ENCODE data around the gene BMP7. TPM values are rescaled to one million over a fixed set of nuclear protein-coding genes. Genes with fewer than 3 reads are reported as not detected.
A peak's percentile ranks its signal among the peaks of the same experiment; 100 is the strongest.

BMP7 gene
- total and polyA plus RNA-seq, 2 experiments from 2014 or later = not detected

DNA sequence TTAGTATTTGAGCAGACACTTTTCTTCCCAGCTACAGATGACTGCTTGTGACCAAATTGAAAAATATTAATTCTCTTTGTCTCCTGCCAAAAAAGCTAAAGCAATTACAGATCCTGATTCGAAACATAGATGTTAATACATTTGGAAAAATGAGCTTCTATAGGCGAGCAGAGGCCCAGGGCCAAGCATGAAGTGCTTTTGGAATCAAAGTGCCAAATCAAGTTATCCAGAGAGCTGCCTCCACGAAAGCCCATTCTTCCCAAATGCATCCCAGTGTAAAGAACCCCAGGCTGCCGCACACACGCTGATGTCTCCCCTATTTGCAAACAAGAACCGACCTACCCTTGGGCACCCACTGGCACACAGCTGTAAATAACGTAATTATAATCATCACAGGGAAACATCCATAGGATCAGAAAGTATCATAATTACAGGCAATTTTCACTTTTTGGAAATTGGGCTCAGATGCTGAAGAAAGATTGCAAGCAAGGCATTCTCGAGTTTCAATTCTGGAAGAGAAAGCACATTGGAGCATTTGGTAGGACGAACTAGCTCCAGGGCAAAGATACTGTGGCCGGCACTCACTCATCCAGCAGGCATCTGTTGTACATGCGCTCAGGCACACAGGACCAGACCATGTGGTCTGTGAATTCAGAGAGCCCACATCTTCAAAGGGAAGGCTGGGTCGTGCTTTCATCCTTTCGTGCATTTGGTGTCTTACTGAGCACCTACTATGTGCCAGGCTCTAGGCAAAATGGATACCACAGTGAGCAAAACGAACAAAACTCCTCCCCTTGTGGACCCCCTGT is 45.9 kb downstream of the BMP7 start:
- no peak for TF ChIP-seq EZH2phosphoT487 (IDR thresholded peaks at IDR 0.05; ENCODE audit: insufficient read depth, low read depth)
- no peak overlapping the region for H3K4me2 ChIP-seq (ENCODE audit: unreplicated experiment)
- H3K9me2 ChIP-seq (ENCODE audit: insufficient read depth) = no peaks in the 10 kb centered on the region
- H2AFZ ChIP-seq = no peak overlapping the region
- no peaks in the 10 kb centered on the region for H3F3A ChIP-seq (ENCODE audit: insufficient read depth)
- in situ Hi-C loops (cut with MboI) = no loop called here
- H3K9ac ChIP-seq = no peak overlapping the region
- peaks cover 15% of the 10 kb centered on the region for H3K4me1 ChIP-seq (ENCODE audit: insufficient read depth)
- no peaks in the 10 kb centered on the region for H3K9me3 ChIP-seq (ENCODE audit: low read depth)
- H3K79me2 ChIP-seq (ENCODE audit: insufficient read depth) = no peaks in the 10 kb centered on the region
- WGBS, 2 experiments (ENCODE audit: low coverage in 1 of 2, low lambda C conversion rate in 2 of 2, missing lambda C conversion rate in 2 of 2) = 60 to 63% methylated on average over 14 of the region's 14 CpGs
- DNase-seq = peak; percentile 44
- no peaks in the 10 kb centered on the region for H4K20me1 ChIP-seq (ENCODE audit: insufficient read depth)
- H3K27me3 ChIP-seq (replicated peaks; ENCODE audit: insufficient read depth) = peaks cover 40% of the 10 kb centered on the region
- H3K27ac ChIP-seq = no peak overlapping the region
- no peaks in the 10 kb centered on the region for H3K36me3 ChIP-seq (ENCODE audit: low read depth)
- no peak overlapping the region for H3K4me3 ChIP-seq

- H2AFZ ChIP-seq = no peak overlapping the region
- in situ Hi-C loops (cut with MboI) = no loop called here
- H3F3A ChIP-seq (ENCODE audit: insufficient read depth) = no peaks in the 10 kb centered on the region
- TF ChIP-seq EZH2 (IDR thresholded peaks at IDR 0.05; ENCODE audit: insufficient read depth, poor library complexity, severe bottlenecking) (no peak), EZH2phosphoT487 (IDR thresholded peaks at IDR 0.05; ENCODE audit: insufficient read depth, low read depth) (no peak)
- DNase-seq = no peak
- H3K79me2 ChIP-seq (ENCODE audit: insufficient read depth) = no peaks in the 10 kb centered on the region
- H3K36me3 ChIP-seq (ENCODE audit: low read depth) = no peaks in the 10 kb centered on the region
- peaks cover 9% of the 10 kb centered on the region for H3K4me1 ChIP-seq (ENCODE audit: insufficient read depth)
- no peaks in the 10 kb centered on the region for H3K9me3 ChIP-seq (ENCODE audit: low read depth)
- H3K27me3 ChIP-seq (replicated peaks; ENCODE audit: insufficient read depth) = peaks cover 46% of the 10 kb centered on the region
- no peaks in the 10 kb centered on the region for H4K20me1 ChIP-seq (ENCODE audit: insufficient read depth)
- H3K9ac ChIP-seq = no peak overlapping the region
- H3K27ac ChIP-seq = no peak overlapping the region
- H3K4me2 ChIP-seq (ENCODE audit: unreplicated experiment) = no peak overlapping the region
- no peaks in the 10 kb centered on the region for H3K9me2 ChIP-seq (ENCODE audit: insufficient read depth)
- no peak overlapping the region for H3K4me3 ChIP-seq
- WGBS, 2 experiments (ENCODE audit: low coverage in 1 of 2, low lambda C conversion rate in 2 of 2, missing lambda C conversion rate in 2 of 2) = 71 to 76% methylated on average over 11 of the region's 11 CpGs
Measured at GRCh38 chr20:57219071-57219677, 47.3 kb downstream of the BMP7 start.

- no peak overlapping the region for H3K27ac ChIP-seq
- no peaks in the 10 kb centered on the region for H3K9me2 ChIP-seq (ENCODE audit: insufficient read depth)
- H3K36me3 ChIP-seq (ENCODE audit: low read depth) = no peaks in the 10 kb centered on the region
- no peaks in the 10 kb centered on the region for H3K9me3 ChIP-seq (ENCODE audit: low read depth)
- in situ Hi-C loops (cut with MboI) = no loop called here
- H3K4me1 ChIP-seq (ENCODE audit: insufficient read depth) = peaks cover 4% of the 10 kb centered on the region; the same call in 1 of the 2 replicates
- no peaks in the 10 kb centered on the region for H4K20me1 ChIP-seq (ENCODE audit: insufficient read depth)
- peaks cover 53% of the 10 kb centered on the region for H3K27me3 ChIP-seq (replicated peaks; ENCODE audit: insufficient read depth)
- H3K4me2 ChIP-seq (ENCODE audit: unreplicated experiment) = no peak overlapping the region
- no peak overlapping the region for H3K9ac ChIP-seq
- no peak for DNase-seq
- no peaks in the 10 kb centered on the region for H3F3A ChIP-seq (ENCODE audit: insufficient read depth)
- no peak overlapping the region for H3K4me3 ChIP-seq
- WGBS, 2 experiments (ENCODE audit: low coverage in 1 of 2, low lambda C conversion rate in 2 of 2, missing lambda C conversion rate in 2 of 2) = 87 to 91% methylated on average over 5 of the region's 5 CpGs
- H3K79me2 ChIP-seq (ENCODE audit: insufficient read depth) = no peaks in the 10 kb centered on the region
- TF ChIP-seq EZH2phosphoT487 (IDR thresholded peaks at IDR 0.05; ENCODE audit: insufficient read depth, low read depth) = no peak
- TF ChIP-seq EZH2 (IDR thresholded peaks at IDR 0.05; ENCODE audit: insufficient read depth, poor library complexity, severe bottlenecking) = no peak
- no peak overlapping the region for H2AFZ ChIP-seq
Measured at GRCh38 chr20:57218489-57218888, 48.0 kb downstream of the BMP7 start.

- TF ChIP-seq EZH2phosphoT487 (IDR thresholded peaks at IDR 0.05; ENCODE audit: insufficient read depth, low read depth) (no peak), EZH2 (IDR thresholded peaks at IDR 0.05; ENCODE audit: insufficient read depth, poor library complexity, severe bottlenecking) (no peak)
- in situ Hi-C loops (cut with MboI) = no loop called here
- no peaks in the 10 kb centered on the region for H3K79me2 ChIP-seq (ENCODE audit: insufficient read depth)
- 77 to 79% methylated on average over 9 of the region's 9 CpGs for WGBS, 2 experiments (ENCODE audit: low coverage in 1 of 2, low lambda C conversion rate in 2 of 2, missing lambda C conversion rate in 2 of 2)
- peaks cover 55% of the 10 kb centered on the region for H3K27me3 ChIP-seq (replicated peaks; ENCODE audit: insufficient read depth)
- H3K36me3 ChIP-seq (ENCODE audit: low read depth) = no peaks in the 10 kb centered on the region
- H3K4me3 ChIP-seq = no peak overlapping the region
- H4K20me1 ChIP-seq (ENCODE audit: insufficient read depth) = no peaks in the 10 kb centered on the region
- H3F3A ChIP-seq (ENCODE audit: insufficient read depth) = no peaks in the 10 kb centered on the region
- no peak for DNase-seq
- H3K27ac ChIP-seq = no peak overlapping the region
- H2AFZ ChIP-seq = no peak overlapping the region
- H3K4me1 ChIP-seq (ENCODE audit: insufficient read depth) = no peaks in the 10 kb centered on the region
- H3K9me2 ChIP-seq (ENCODE audit: insufficient read depth) = no peaks in the 10 kb centered on the region
- H3K9ac ChIP-seq = no peak overlapping the region
- no peaks in the 10 kb centered on the region for H3K9me3 ChIP-seq (ENCODE audit: low read depth)
- no peak overlapping the region for H3K4me2 ChIP-seq (ENCODE audit: unreplicated experiment)
Measured at GRCh38 chr20:57217802-57218201, 48.6 kb downstream of the BMP7 start.
